Esophagus squamous epithelium (tissue), 5 donors: ENCODE data around the gene TECPR2. TPM values are rescaled to one million over a fixed set of nuclear protein-coding genes. Genes with fewer than 3 reads are reported as not detected.

Source experiments
- DNase-seq: peaks from one replicate; lab custom pipeline; 2025; lab: John Stamatoyannopoulos, UW
- H3K27ac ChIP-seq, 4 donors: fragments of 200-600 bp; sonication (generic); one replicate each; pipeline ENCODE4 v1.5.1; 2016 to 2019; ENCODE audit warnings: mild to moderate bottlenecking in 1 of 4
- H3K27me3 ChIP-seq, 4 donors: fragments of 200-600 bp; sonication (generic); 1 replicate in 3 of 4; 2 replicates in 1 of 4; pipeline versions ENCODE4 v1.5.1 to v1.6.0; 2017 to 2021; ENCODE audit warnings: antibody characterized with exemption in 1 of 4
- H3K36me3 ChIP-seq, 3 donors: fragments of 200-600 bp; sonication (generic); one replicate each; pipeline ENCODE4 v1.5.1; 2016 to 2019
- H3K4me1 ChIP-seq, 3 donors: fragments of 200-600 bp; sonication (generic); one replicate each; pipeline ENCODE4 v1.5.1; 2017 to 2019
- H3K4me3 ChIP-seq, 4 donors: fragments of 200-600 bp; sonication (generic); 1 replicate in 3 of 4; 2 replicates in 1 of 4; pipeline ENCODE4 v1.5.1; 2016 to 2019; ENCODE audit warnings: mild to moderate bottlenecking in 2 of 4, moderate library complexity in 1 of 4
- H3K9me3 ChIP-seq, 3 donors: fragments of 200-600 bp; sonication (generic); one replicate each; pipeline ENCODE4 v1.5.1; 2016 to 2019
- CTCF ChIP-seq, 6 experiments: fragments of 450-650 bp in 4 of 6; fragments of 200-600 bp in 2 of 6; sonication (generic) in 2 of 6; IDR thresholded peaks; one replicate each; pipeline ENCODE4 v1.5.1; 2016 to 2019; ENCODE audit warnings: antibody characterized with exemption in 6 of 6, mild to moderate bottlenecking in 4 of 6, moderate library complexity in 4 of 6
- POLR2A ChIP-seq, 4 donors: fragments of 450-650 bp; IDR thresholded peaks; one replicate each; pipeline ENCODE4 v1.6.1; 2017; ENCODE audit warnings: antibody characterized with exemption in 4 of 4, mild to moderate bottlenecking in 4 of 4, moderate library complexity in 3 of 4
- WGBS, 2 donors: methylation state at CpG; one replicate each; pipeline ENCODE4 v1.1.5; 2018; 5-methylcytosine and 5-hydroxymethylcytosine counted together
- intact Hi-C: fragments of 100-400 bp; cut with DNase I; formaldehyde crosslinking; loops from one replicate; pipeline ENCODE4 v1.15.0; 2022
- total RNA-seq, 4 donors: library from RNA; depleted of rRNA; stranded (reverse); fragments of >200 nt; gene quantifications; one replicate each; pipeline ENCODE4 v1.1.0, GENCODE V29; 2016
- donor health status: DM: yes; HTN: yes; CAD: no.

The TECPR2 gene
- total RNA-seq, 4 donors from 2014 or later = 5.4 to 18.1 (median 12.9) TPM

GRCh38 chr14:102415671-102416070 is 52.9 kb downstream of the TECPR2 start:
- intact Hi-C loops = no loop called here
- H3K36me3 ChIP-seq = peaks cover 0 to 51% (median 0%) of the 10 kb centered on the region in 3 donors
- no peaks in the 10 kb centered on the region for H3K4me1 ChIP-seq
- no peak for DNase-seq
- H3K4me3 ChIP-seq = no peak overlapping the region
- TF ChIP-seq POLR2A (IDR thresholded peaks at IDR 0.05) (no peak), CTCF (IDR thresholded peaks at IDR 0.05) (no peak)
- no peaks in the 10 kb centered on the region for H3K27me3 ChIP-seq
- H3K9me3 ChIP-seq = no peaks in the 10 kb centered on the region
- H3K27ac ChIP-seq = no peak overlapping the region
- WGBS, 2 donors = 82 to 91% methylated on average over 14 to 15 of the region's 16 CpGs

DNA sequence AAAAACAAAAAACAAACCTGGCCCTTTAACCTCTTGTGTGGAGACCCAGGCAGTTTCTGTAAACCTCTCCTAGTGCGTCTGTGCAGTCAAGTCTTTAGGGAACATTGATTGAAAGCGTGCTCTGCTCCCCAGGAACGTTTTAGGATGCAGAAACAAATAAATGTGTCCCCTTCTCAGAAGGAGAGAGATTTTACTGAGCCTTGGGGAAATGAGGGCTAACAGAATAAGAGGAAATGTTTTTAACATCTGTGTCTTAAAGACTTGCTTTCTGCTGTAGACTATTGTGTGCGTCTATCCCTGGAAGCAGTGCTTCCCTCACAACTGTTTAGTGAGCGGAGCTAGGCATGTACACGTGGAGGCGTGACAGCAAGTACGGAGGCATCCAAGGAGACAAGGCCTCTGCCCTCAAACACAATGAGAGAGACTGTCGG is 54.3 kb downstream of the TECPR2 start:
- no peaks in the 10 kb centered on the region for H3K9me3 ChIP-seq
- no peak overlapping the region for H3K27ac ChIP-seq
- WGBS, 2 donors = 73 to 91% methylated on average over 9 of the region's 9 CpGs
- H3K4me3 ChIP-seq = no peak overlapping the region
- H3K27me3 ChIP-seq = no peaks in the 10 kb centered on the region
- H3K4me1 ChIP-seq = no peaks in the 10 kb centered on the region
- peaks cover 0 to 61% (median 0%) of the 10 kb centered on the region in 3 donors for H3K36me3 ChIP-seq
- no peak for TF ChIP-seq CTCF (IDR thresholded peaks at IDR 0.05)
- TF ChIP-seq POLR2A (IDR thresholded peaks at IDR 0.05) = no peak
- intact Hi-C loops = no loop called here
- no peak for DNase-seq

GRCh38 chr14:102417646-102418045 is 54.9 kb downstream of the TECPR2 start:
- intact Hi-C loops = no loop called here
- no peak overlapping the region for H3K27ac ChIP-seq
- DNase-seq = no peak

DNA sequence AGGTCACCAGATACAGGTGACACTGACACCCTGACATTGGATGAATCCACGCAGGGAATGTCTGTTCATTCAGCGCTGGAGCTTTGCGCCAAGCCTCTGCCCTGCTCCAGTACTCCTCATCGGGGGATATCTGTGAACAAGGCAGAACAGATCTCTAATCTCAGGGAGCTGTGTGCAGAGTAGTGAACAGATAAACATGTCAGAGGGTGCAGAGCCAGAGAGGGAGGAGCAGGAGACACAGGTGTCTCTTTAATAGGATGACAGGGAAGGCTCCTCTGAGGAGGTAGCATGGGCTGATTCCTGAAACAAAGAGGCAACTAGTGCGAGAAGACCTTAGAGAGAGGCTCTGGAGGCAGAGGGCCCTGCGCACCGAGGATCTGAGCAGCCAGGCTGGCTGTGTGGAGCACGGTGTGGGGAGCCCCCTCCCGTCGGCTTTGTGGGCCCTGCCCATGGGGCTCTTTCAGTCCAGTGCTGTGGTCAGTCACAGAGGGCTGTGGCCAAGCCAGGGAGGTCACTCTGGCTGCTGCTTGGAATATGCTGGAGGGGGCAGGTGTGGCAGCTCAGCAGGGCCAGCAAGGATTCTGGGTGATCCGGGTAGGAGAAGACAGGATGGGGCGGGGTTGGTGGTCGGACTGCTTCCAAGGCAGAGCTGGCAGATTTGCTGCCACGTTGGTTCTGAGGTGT is 55.6 kb downstream of the TECPR2 start:
- H3K27ac ChIP-seq = no peak overlapping the region
- H3K4me1 ChIP-seq = no peaks in the 10 kb centered on the region
- H3K9me3 ChIP-seq = no peaks in the 10 kb centered on the region
- TF ChIP-seq CTCF (IDR thresholded peaks at IDR 0.05) = no peak
- TF ChIP-seq POLR2A (IDR thresholded peaks at IDR 0.05) = no peak
- H3K4me3 ChIP-seq = no peak overlapping the region
- no peaks in the 10 kb centered on the region for H3K27me3 ChIP-seq
- peaks cover 0 to 61% (median 0%) of the 10 kb centered on the region in 3 donors for H3K36me3 ChIP-seq
- intact Hi-C loops = no loop called here
- WGBS, 2 donors = 82 to 90% methylated on average over 8 to 13 of the region's 14 CpGs
- no peak for DNase-seq

More at GRCh38 chr14:102417646-102418045, 54.9 kb downstream of the TECPR2 start:
- H3K4me3 ChIP-seq = no peak overlapping the region
- H3K36me3 ChIP-seq = peaks cover 0 to 61% (median 0%) of the 10 kb centered on the region in 3 donors
- TF ChIP-seq CTCF (IDR thresholded peaks at IDR 0.05) (no peak), POLR2A (IDR thresholded peaks at IDR 0.05) (no peak)
- H3K9me3 ChIP-seq = no peaks in the 10 kb centered on the region
- WGBS, 2 donors = 86 to 90% methylated on average over 10 to 11 of the region's 12 CpGs
- no peaks in the 10 kb centered on the region for H3K4me1 ChIP-seq
- H3K27me3 ChIP-seq = no peaks in the 10 kb centered on the region

- H3K27ac ChIP-seq = no peak overlapping the region
- WGBS, 2 donors = 90 to 92% methylated on average over 14 of the region's 14 CpGs
- H3K36me3 ChIP-seq = peaks cover 0 to 59% (median 0%) of the 10 kb centered on the region in 3 donors
These were observed 56.1 kb downstream of the TECPR2 start for GRCh38 chr14:102418853-102419240.

More at GRCh38 chr14:102418853-102419240, 56.1 kb downstream of the TECPR2 start:
- TF ChIP-seq POLR2A (IDR thresholded peaks at IDR 0.05) (no peak), CTCF (IDR thresholded peaks at IDR 0.05) (no peak)
- intact Hi-C loops = no loop called here
- Histone ChIP-seq H3K9me3 (no peaks in the 10 kb centered on the region), H3K4me1 (no peaks in the 10 kb centered on the region), H3K4me3 (no peak overlapping the region), H3K27me3 (no peaks in the 10 kb centered on the region)
- no peak for DNase-seq
